Endothelial cell of umbilical vein (primary cell): ENCODE results near the gene TRERF1. TPM values are rescaled to one million over a fixed set of nuclear protein-coding genes. Genes with fewer than 3 reads are reported as not detected.

ENCODE experiments used
- BruUV-seq: library from RNA; stranded (reverse); fragments of 400-500 nt; replicated peaks from 2 replicates; lab custom pipeline; 2021; lab: Mats Ljungman, UMichigan
- CTCF ChIA-PET: fragments of 300-600, 350-600 bp; sonication (Branson Sonifier 250); formaldehyde crosslinking; loops from one replicate; lab custom pipeline; 2021; ENCODE audit warnings: antibody characterized with exemption, inconsistent platforms; lab: Charles Lee
- POLR2A ChIA-PET: fragments of 300-600, 350-600 bp; sonication (Branson Sonifier 250); formaldehyde crosslinking; loops from one replicate; lab custom pipeline; 2021; ENCODE audit warnings: antibody characterized with exemption, inconsistent platforms; lab: Charles Lee
- DNase-seq: peaks from one replicate; pipeline ENCODE4 v3.0.0-alpha.2; 2011; ENCODE audit warnings: low read depth, low spot score
- FAIRE-seq: peaks from 2 replicates; lab custom pipeline; 2011; peaks lifted over from hg19 to GRCh38; lab: Jason Lieb, UNC
- H2AFZ ChIP-seq: 2 replicates; pipeline ENCODE4 v1.6.0; 2012; ENCODE audit warnings: low read depth, low read length, control low read depth, inconsistent platforms
- H3K27ac ChIP-seq: 2 replicates; pipeline ENCODE4 v1.5.1; 2011; ENCODE audit warnings: low read depth, mild to moderate bottlenecking, control low read depth, low read length, moderate library complexity; ENCODE audit not compliant: insufficient read depth
- H3K27me3 ChIP-seq, 2 experiments: 2 replicates each; pipeline versions ENCODE4 v1.6.0 to v1.6.1; 2011; ENCODE audit warnings: low read length in 2 of 2, mixed read lengths in 1 of 2; ENCODE audit not compliant: control insufficient read depth in 2 of 2, insufficient read depth in 2 of 2
- H3K36me3 ChIP-seq, 2 experiments: 2 replicates in 1 of 2; 3 replicates in 1 of 2; pipeline ENCODE4 v1.5.1; 2011; ENCODE audit warnings: low read length in 2 of 2, mild to moderate bottlenecking in 1 of 2, moderate library complexity in 1 of 2; ENCODE audit not compliant: control insufficient read depth in 2 of 2, insufficient read depth in 2 of 2; ENCODE audit errors: extremely low read depth in 1 of 2
- H3K4me1 ChIP-seq: 3 replicates; pipeline ENCODE4 v1.5.1; 2011; ENCODE audit warnings: mild to moderate bottlenecking, low read length; ENCODE audit not compliant: control insufficient read depth, insufficient read depth; ENCODE audit errors: extremely low read depth
- H3K4me2 ChIP-seq: 2 replicates; pipeline ENCODE4 v1.6.1; 2011; ENCODE audit warnings: low read length, control low read depth, mixed read lengths; ENCODE audit not compliant: insufficient read depth
- H3K4me3 ChIP-seq, 3 experiments: fragments of 200-600 bp in 1 of 3; sonication (generic), shearing (Covaris generic) in 1 of 3; replicated peaks in 1 of 3; 2 replicates each; pipeline ENCODE4 v1.5.1; 2011 to 2016; ENCODE audit warnings: control low read depth in 3 of 3, low read length in 3 of 3, mild to moderate bottlenecking in 2 of 3, inconsistent platforms in 1 of 3, low read depth in 1 of 3, moderate library complexity in 1 of 3; ENCODE audit not compliant: insufficient read depth in 1 of 3
- H3K79me2 ChIP-seq: 2 replicates; pipeline ENCODE4 v1.6.0; 2012; ENCODE audit warnings: low read length, inconsistent platforms; ENCODE audit not compliant: control insufficient read depth, insufficient read depth
- H3K9ac ChIP-seq: replicated peaks from 2 replicates; pipeline ENCODE3; 2011; ENCODE audit warnings: low read length, control low read depth; ENCODE audit not compliant: insufficient read depth; ENCODE audit errors: extremely low read depth
- H3K9me1 ChIP-seq: replicated peaks from 3 replicates; pipeline ENCODE4 v1.6.0; 2011; ENCODE audit warnings: mild to moderate bottlenecking, low read length; ENCODE audit not compliant: control insufficient read depth, insufficient read depth; ENCODE audit errors: extremely low read depth
- H3K9me3 ChIP-seq: replicated peaks from 2 replicates; pipeline ENCODE4 v1.5.1; 2012; ENCODE audit warnings: low read length, inconsistent platforms; ENCODE audit not compliant: control insufficient read depth, insufficient read depth
- H4K20me1 ChIP-seq: replicated peaks from 2 replicates; pipeline ENCODE3; 2011; ENCODE audit warnings: mild to moderate bottlenecking, low read length; ENCODE audit not compliant: control insufficient read depth, insufficient read depth; ENCODE audit errors: extremely low read depth
- EZH2 ChIP-seq: IDR thresholded peaks from 2 replicates; pipeline ENCODE4 v1.6.1; 2012; ENCODE audit warnings: borderline replicate concordance, low read depth, mild to moderate bottlenecking, moderate library complexity, low read length, inconsistent platforms; ENCODE audit not compliant: severe bottlenecking
- FOS ChIP-seq: IDR thresholded peaks from 2 replicates; pipeline ENCODE4 v1.6.1; 2011; ENCODE audit warnings: mild to moderate bottlenecking, low read length, moderate library complexity, borderline replicate concordance; ENCODE audit not compliant: insufficient read depth
- GATA2 ChIP-seq: IDR thresholded peaks from 2 replicates; pipeline ENCODE4 v1.7.0; 2011; ENCODE audit warnings: low read depth, mild to moderate bottlenecking, moderate library complexity, mixed read lengths, low read length; ENCODE audit not compliant: insufficient read length, insufficient read depth
- JUN ChIP-seq: IDR thresholded peaks from 2 replicates; pipeline ENCODE4 v1.6.1; 2011; ENCODE audit warnings: borderline replicate concordance, low read depth; ENCODE audit not compliant: insufficient read length, insufficient read depth
- MYC ChIP-seq: IDR thresholded peaks from one replicate; pipeline ENCODE4 v1.6.1; 2011; ENCODE audit warnings: mild to moderate bottlenecking, low read depth, low read length
- POLR2A ChIP-seq: IDR thresholded peaks from 2 replicates; pipeline ENCODE4 v1.6.1; 2012; ENCODE audit warnings: low read depth, mild to moderate bottlenecking, control low read depth, low read length
- POLR2AphosphoS5 ChIP-seq: IDR thresholded peaks from 2 replicates; pipeline ENCODE4 v1.6.1; 2012; ENCODE audit warnings: low read depth, mild to moderate bottlenecking, control low read depth, low read length, moderate library complexity; ENCODE audit not compliant: insufficient read depth
- dilution Hi-C: fragments of 300-500 bp; cut with MboI; formaldehyde crosslinking; loops from one replicate; pipeline ENCODE4 v1.15.0; 2019; ENCODE audit warnings: low sequenced_read_pairs; ENCODE audit not compliant: extremely low pct_ligation_motif_present
- intact Hi-C: fragments of 100-400 bp; cut with micrococcal nuclease; formaldehyde crosslinking; loops from one replicate; pipeline ENCODE4 v1.10.0; 2022
- polyA plus RNA-seq, 4 experiments: library from polyadenylated mRNA; depleted of rRNA in 3 of 4; stranded (reverse) in 3 of 4; unstranded in 1 of 4; fragments of >200 nt; gene quantifications; 2 replicates each; pipeline versions ENCODE4 v1.2.1 to v1.2.3, GENCODE V29; 2011 to 2012; ENCODE audit warnings: missing spikeins in 1 of 4
- total RNA-seq: library from RNA; stranded (reverse); gene quantifications from 2 replicates; pipeline ENCODE4 v1.2.3, GENCODE V29; 2021
- TF ChIP-seq, protein P1 (sequence below): IDR thresholded peaks from 2 replicates; pipeline ENCODE4 v1.6.1; 2011; ENCODE audit not compliant: insufficient read depth, insufficient read length
- TF ChIP-seq, protein P2 (sequence below), 2 donors: IDR thresholded peaks; 1 replicate in 1 of 2; 2 replicates in 1 of 2; pipeline ENCODE4 v1.5.1; 2011; ENCODE audit warnings: low read length in 2 of 2, mild to moderate bottlenecking in 2 of 2, moderate library complexity in 2 of 2, control low read depth in 1 of 2, inconsistent platforms in 1 of 2, low read depth in 1 of 2; ENCODE audit not compliant: insufficient read depth in 1 of 2; ENCODE audit errors: extremely low read depth in 1 of 2

The TRERF1 gene
- total and polyA plus RNA-seq, 2 donors (not counting 3 experiments of a cell fraction or from before 2014, with no cell fraction given), result 0.73 to 5.5 TPM

DNA sequence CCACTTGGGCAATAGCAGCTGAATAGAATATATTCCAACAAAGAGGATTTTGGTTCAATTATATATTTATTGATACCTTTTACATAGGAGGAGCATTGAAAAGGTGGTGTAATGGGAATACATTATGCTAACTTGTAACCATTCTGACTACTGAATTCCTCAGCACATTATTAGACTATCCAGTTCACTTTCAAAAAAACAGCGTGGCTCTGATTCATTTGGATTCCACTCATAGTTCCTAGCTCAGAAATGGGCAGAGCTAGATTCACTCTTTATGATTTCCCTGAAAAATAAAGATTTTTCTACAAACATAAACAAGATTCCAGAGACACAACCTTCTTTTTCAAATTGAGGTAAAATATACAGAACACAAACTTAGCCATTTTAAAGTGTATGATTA is 9.2 kb upstream of the TRERF1 start:
- ChIA-PET POLR2A (no interaction called here), CTCF (no interaction called here)
- intact Hi-C loops (no loop called here), dilution Hi-C loops (no loop called here)
- Histone ChIP-seq H3K27me3 (peaks cover 3 to 9% of the 10 kb centered on the region in 2 experiments), H4K20me1 (no peaks in the 10 kb centered on the region), H2AFZ (no peak overlapping the region), H3K4me1 (no peaks in the 10 kb centered on the region), H3K4me2 (no peak overlapping the region), H3K9me1 (no peaks in the 10 kb centered on the region), H3K9ac (no peak overlapping the region), H3K36me3 (no peaks in the 10 kb centered on the region), H3K9me3 (no peaks in the 10 kb centered on the region), H3K79me2 (no peaks in the 10 kb centered on the region), H3K27ac (no peak overlapping the region), H3K4me3 (no peak overlapping the region)
- TF ChIP-seq, protein P1, sequence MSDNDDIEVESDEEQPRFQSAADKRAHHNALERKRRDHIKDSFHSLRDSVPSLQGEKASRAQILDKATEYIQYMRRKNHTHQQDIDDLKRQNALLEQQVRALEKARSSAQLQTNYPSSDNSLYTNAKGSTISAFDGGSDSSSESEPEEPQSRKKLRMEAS, result no peak
- TF ChIP-seq EZH2, result no peak
- TF ChIP-seq POLR2A, result no peak
- no peak for TF ChIP-seq GATA2
- TF ChIP-seq JUN, result no peak
- no peak for TF ChIP-seq FOS
- TF ChIP-seq POLR2AphosphoS5, result no peak
- TF ChIP-seq MYC, result no peak
- TF ChIP-seq, protein P2, sequence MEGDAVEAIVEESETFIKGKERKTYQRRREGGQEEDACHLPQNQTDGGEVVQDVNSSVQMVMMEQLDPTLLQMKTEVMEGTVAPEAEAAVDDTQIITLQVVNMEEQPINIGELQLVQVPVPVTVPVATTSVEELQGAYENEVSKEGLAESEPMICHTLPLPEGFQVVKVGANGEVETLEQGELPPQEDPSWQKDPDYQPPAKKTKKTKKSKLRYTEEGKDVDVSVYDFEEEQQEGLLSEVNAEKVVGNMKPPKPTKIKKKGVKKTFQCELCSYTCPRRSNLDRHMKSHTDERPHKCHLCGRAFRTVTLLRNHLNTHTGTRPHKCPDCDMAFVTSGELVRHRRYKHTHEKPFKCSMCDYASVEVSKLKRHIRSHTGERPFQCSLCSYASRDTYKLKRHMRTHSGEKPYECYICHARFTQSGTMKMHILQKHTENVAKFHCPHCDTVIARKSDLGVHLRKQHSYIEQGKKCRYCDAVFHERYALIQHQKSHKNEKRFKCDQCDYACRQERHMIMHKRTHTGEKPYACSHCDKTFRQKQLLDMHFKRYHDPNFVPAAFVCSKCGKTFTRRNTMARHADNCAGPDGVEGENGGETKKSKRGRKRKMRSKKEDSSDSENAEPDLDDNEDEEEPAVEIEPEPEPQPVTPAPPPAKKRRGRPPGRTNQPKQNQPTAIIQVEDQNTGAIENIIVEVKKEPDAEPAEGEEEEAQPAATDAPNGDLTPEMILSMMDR (IDR thresholded peaks at IDR 0.05; ENCODE audit: extremely low read depth in 1 of 2, insufficient read depth in 1 of 2, low read depth in 1 of 2, low read length in 2 of 2), result no peak
- FAIRE-seq, result no peak
- no TSS peak for BruUV-seq
- DNase-seq, result no peak
